ENCODE measurements around the gene CHCHD1. TPM values are rescaled to one million over a fixed set of nuclear protein-coding genes. Genes with fewer than 3 reads are reported as not detected.
"Not testable (repeated sequence)": the region's sequence is repeated elsewhere in the genome, so short reads cannot be mapped to it uniquely, and the experiment has no call there.

The CHCHD1 gene
- polyA plus RNA-seq, 3 donors: 47.2 to 52.5 (median 50.0) TPM

DNA sequence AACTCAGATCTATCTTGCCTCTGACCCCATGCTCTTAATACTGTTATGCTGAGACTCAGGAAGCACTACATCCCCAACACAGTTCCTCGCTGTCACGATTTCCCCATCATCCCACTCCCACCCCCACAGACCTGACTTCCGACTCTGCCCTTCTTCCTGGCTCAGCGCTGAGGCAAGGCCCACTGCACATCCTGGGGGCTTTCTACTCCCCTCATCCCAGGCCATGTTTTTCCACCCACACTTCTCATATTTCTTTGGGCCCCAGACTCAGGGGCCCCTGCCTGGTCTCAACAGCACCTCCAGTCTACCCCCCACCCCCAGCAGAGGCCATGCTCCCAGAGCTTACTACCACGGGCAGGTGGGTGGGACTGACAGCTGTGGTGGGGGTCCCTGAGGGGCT, 37.2 kb downstream of the CHCHD1 start:
- DNase-seq (ENCODE audit: extremely low read depth in 1 of 11, low read depth in 9 of 11, low spot score in 4 of 11): no peak

GRCh38 chr10:73819513-73820093, 37.8 kb downstream of the CHCHD1 start:
- DNase-seq (ENCODE audit: extremely low read depth in 1 of 11, low read depth in 9 of 11, low spot score in 4 of 11): no peak

DNA sequence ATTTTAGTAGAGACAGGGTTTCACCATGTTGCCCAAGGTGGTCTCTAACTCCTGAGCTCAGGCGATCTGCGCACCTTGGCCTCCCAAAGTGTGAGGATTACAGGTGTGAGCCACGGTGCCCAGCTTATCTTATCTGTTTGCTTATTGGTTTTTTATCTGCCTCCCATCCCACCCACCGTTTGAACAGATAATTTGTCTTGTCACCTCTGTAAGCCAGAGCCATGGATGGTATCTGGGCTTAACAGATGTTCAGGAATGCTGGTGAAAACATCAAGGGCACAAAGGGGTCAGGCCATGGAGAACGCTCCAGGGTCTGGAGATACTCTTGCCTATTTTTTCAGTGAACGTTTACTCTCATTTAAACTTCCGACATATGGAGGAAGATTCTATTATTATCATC, 41.5 kb downstream of the CHCHD1 start:
- DNase-seq (ENCODE audit: extremely low read depth in 1 of 11, low read depth in 9 of 11, low spot score in 4 of 11): no peak

DNA sequence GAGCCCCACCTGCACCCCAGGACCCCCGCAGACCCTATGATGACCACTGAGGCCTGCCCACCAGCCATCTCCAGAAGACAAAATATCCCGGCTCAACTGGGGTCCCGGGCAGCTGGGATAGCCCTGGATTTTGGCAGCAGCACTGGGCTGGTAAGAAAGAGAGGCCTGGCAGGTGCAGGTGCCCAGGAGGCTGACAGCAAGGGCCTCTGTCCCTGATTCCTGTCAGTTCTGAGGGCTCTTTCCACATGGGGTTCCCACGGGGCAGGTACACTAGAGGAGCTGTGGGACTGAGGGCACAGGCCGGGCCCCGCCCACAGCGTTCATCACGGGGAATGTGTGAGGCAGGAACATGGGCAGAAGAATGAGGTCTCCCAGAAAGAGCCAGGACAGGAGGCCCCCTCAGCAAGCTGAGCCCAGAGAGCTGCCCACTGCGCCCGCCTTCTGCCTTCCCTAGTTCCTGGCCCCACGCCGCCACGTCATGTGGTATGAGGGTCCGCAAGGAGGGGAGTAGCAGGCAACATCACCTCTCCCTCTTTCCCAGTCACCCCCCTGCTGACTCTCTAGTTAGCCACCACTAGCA, 42.4 kb downstream of the CHCHD1 start:
- DNase-seq (ENCODE audit: extremely low read depth in 1 of 11, low read depth in 9 of 11, low spot score in 4 of 11): no peak

DNA sequence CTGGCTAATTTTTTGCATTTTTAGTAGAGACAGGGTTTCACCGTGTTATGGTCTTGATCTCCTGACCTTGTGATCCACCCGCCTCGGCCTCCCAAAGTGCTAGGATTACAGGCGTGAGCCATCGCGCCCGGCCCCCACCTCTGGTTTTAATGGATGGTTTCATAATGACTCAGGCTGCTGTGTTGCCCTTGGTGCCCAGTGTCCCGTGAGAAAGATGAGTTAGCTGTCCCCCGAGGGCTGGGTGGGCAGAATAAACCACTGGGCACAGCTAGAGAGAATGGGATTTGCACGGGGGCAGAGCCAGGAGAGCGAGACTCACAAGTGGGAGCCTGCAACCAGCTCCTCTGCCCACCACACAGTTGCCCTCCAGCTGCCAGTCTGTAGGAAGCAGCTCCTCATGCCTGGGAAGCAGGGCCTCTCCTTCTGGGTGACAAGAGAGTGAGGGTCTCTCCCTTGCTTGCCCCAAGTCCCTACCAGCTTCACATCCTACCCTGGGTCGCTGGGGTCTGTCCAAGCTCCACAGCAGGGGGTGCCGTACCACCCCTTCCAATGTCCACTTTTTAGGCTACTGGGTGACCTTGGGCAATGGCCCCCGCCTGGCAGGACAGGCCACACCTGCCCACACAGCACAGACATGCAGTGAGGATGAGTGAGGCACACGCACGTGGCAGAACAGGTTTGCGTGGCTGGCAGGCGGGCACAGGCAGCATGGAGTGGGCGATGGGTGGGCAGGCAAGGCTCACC, 45.7 kb downstream of the CHCHD1 start:
- DNase-seq (ENCODE audit: extremely low read depth in 1 of 11, low read depth in 9 of 11, low spot score in 4 of 11): no peak

DNA sequence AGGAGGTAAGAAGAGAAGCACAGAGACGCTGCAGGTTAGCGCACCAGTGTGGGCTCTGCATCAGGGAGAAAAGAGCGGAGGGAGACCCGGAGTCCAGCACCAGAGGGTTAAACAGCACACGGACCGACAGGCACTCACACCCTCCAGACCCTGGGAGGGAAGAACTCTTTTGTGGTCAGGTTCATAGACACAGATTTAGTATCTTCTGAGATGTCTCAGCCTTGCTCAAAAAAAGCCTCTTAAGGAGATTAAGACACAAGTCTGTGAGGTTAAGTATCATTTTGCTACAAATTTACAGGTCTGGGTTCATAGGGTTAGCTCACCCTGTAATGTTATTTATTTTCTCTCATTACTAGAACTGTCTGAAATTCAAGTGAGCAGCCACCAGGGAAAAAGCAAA, 46.3 kb downstream of the CHCHD1 start:
- DNase-seq (ENCODE audit: extremely low read depth in 1 of 11, low read depth in 9 of 11, low spot score in 4 of 11): no peak

GRCh38 chr10:73829090-73829489, 47.2 kb downstream of the CHCHD1 start:
- not testable (repeated sequence) for DNase-seq (ENCODE audit: extremely low read depth in 1 of 11, low read depth in 9 of 11, low spot score in 4 of 11)

Other genes starting within 250 kb of the CHCHD1 start
- 10 to 100 TPM; 34.1 to 45.7 (median 39.6) TPM for gene USP54, start 190.7 kb upstream of the CHCHD1 start, polyA plus RNA-seq (ENCODE audit: insufficient read length in 3 of 3)
- gene MYOZ1, start 140.6 kb upstream of the CHCHD1 start, polyA plus RNA-seq (ENCODE audit: insufficient read length in 3 of 3): 1 to 10 TPM; 4.8 to 5.4 (median 5.0) TPM
- 1 to 10 TPM in 1 of 3 donors, under 1 TPM in 2; 0.28 to 1.6 (median 0.50) TPM for gene SYNPO2L, start 126.0 kb upstream of the CHCHD1 start, polyA plus RNA-seq (ENCODE audit: insufficient read length in 3 of 3)
- 10 to 100 TPM; 11.2 to 31.3 (median 14.8) TPM for gene AGAP5, start 83.9 kb upstream of the CHCHD1 start, polyA plus RNA-seq (ENCODE audit: insufficient read length in 3 of 3)
- 10 to 100 TPM; 65.6 to 69.4 (median 67.0) TPM for gene SEC24C, start 37.7 kb upstream of the CHCHD1 start, polyA plus RNA-seq (ENCODE audit: insufficient read length in 3 of 3)
- gene ZSWIM8, start 3.6 kb downstream of the CHCHD1 start, polyA plus RNA-seq (ENCODE audit: insufficient read length in 3 of 3): 100 to 1,000 TPM in 2 of 3 donors, 10 to 100 TPM in 1; 85.0 to 137 (median 100) TPM
- gene NDST2, start 29.6 kb downstream of the CHCHD1 start, polyA plus RNA-seq (ENCODE audit: insufficient read length in 3 of 3): 10 to 100 TPM; 31.9 to 34.5 (median 32.5) TPM
- gene CAMK2G, start 92.5 kb downstream of the CHCHD1 start, polyA plus RNA-seq (ENCODE audit: insufficient read length in 3 of 3): 10 to 100 TPM; 23.2 to 29.7 (median 23.6) TPM
- gene PLAU, start 129.1 kb downstream of the CHCHD1 start, polyA plus RNA-seq (ENCODE audit: insufficient read length in 3 of 3): 10 to 100 TPM; 14.8 to 30.2 (median 15.6) TPM
- 100 to 1,000 TPM; 117 to 132 (median 128) TPM for gene VCL, start 216.1 kb downstream of the CHCHD1 start, polyA plus RNA-seq (ENCODE audit: insufficient read length in 3 of 3)